GM23248 (cell line): ENCODE measurements around the gene SMC1B.
"Not testable (repeated sequence)": the region's sequence is repeated elsewhere in the genome, so short reads cannot be mapped to it uniquely, and the experiment has no call there.

ENCODE experiments used
- EZH2 ChIP-seq: fragments of 200-600 bp; sonication (generic); IDR thresholded peaks from 2 replicates; pipeline ENCODE4 v1.6.1; 2018; ENCODE audit warnings: antibody characterized with exemption, mild to moderate bottlenecking; ENCODE audit not compliant: insufficient read depth, poor library complexity, severe bottlenecking
- EZH2phosphoT487 ChIP-seq: fragments of 200-600 bp; sonication (generic); IDR thresholded peaks from 2 replicates; pipeline ENCODE4 v1.6.1; 2018; ENCODE audit warnings: antibody characterized with exemption, moderate library complexity, mild to moderate bottlenecking, low read depth; ENCODE audit not compliant: insufficient read depth

DNA sequence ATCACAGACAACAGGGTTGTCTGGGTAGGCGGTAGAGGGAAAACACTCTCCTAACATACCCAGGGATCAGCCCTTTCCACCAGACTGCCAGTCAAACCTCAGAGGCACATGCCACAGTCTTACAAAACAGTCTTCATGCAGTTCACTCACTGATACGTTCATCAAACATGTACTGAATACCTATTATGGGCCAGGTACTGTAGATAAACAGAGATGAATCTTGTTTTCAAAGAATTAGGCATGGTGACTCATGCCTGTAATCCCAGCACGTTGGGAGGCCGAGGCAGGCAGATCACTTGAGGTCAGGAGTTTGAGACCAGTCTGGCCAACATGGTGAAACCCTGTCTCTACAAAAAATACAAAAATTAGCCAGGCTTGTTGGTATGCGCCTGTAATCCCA lies 60.6 kb downstream of the SMC1B start:
- not testable (repeated sequence) for TF ChIP-seq EZH2, EZH2phosphoT487
